IMR-90 (cell line): ENCODE data around the gene PSMD12. TPM values are rescaled to one million over a fixed set of nuclear protein-coding genes. Genes with fewer than 3 reads are reported as not detected.

Experiments used
- ATAC-seq: fragments of 200-7000 bp; cut with Tn5 transposase; 2 replicates; pipeline ENCODE4 v1.9.1; 2020; ENCODE audit warnings: low read depth, mild to moderate bottlenecking, moderate library complexity
- BruUV-seq: library from RNA; stranded (reverse); fragments of 400-500 nt; replicated peaks from 2 replicates; lab custom pipeline; 2021; lab: Mats Ljungman, UMichigan
- CTCF ChIA-PET: fragments of 300-600 bp; formaldehyde crosslinking; extraction: SDS; loops from one replicate; lab custom pipeline; 2021; ENCODE audit warnings: antibody characterized with exemption; lab: Yijun Ruan, JAX
- POLR2A ChIA-PET: fragments of 300-600 bp; sonication (Branson Sonifier 250); formaldehyde crosslinking; loops from one replicate; lab custom pipeline; 2022; ENCODE audit warnings: antibody characterized with exemption; ENCODE audit not compliant: unreplicated experiment; lab: Charles Lee
- DNase-seq: peaks from one replicate; pipeline ENCODE4 v3.0.0; 2013
- H2AFZ ChIP-seq: replicated peaks from 2 replicates; pipeline ENCODE3; 2013; ENCODE audit warnings: low read length, mild to moderate bottlenecking; ENCODE audit not compliant: poor library complexity
- H2AK5ac ChIP-seq: 2 replicates; pipeline ENCODE4 v1.6.1; 2013; ENCODE audit warnings: low read depth, low read length, inconsistent platforms
- H2AK9ac ChIP-seq: replicated peaks from 2 replicates; pipeline ENCODE3; 2013; ENCODE audit warnings: mild to moderate bottlenecking, low read depth, low read length, moderate library complexity; ENCODE audit not compliant: poor library complexity
- H2BK120ac ChIP-seq: 2 replicates; pipeline ENCODE4 v1.6.1; 2013; ENCODE audit warnings: low read depth, low read length, inconsistent platforms
- H2BK15ac ChIP-seq: 3 replicates; pipeline ENCODE4 v1.6.1; 2013; ENCODE audit warnings: low read depth, low read length, inconsistent platforms
- H2BK20ac ChIP-seq: 2 replicates; pipeline ENCODE4 v1.6.1; 2013; ENCODE audit warnings: low read depth, mild to moderate bottlenecking, inconsistent platforms, low read length, moderate library complexity
- H2BK5ac ChIP-seq: 2 replicates; pipeline ENCODE4 v1.6.1; 2013; ENCODE audit warnings: mild to moderate bottlenecking, low read depth, low read length, inconsistent platforms; ENCODE audit not compliant: poor library complexity, severe bottlenecking
- H3K14ac ChIP-seq: replicated peaks from 2 replicates; pipeline ENCODE4 v1.6.1; 2013; ENCODE audit warnings: low read depth, low read length, inconsistent platforms
- H3K18ac ChIP-seq: 2 replicates; pipeline ENCODE4 v1.6.1; 2013; ENCODE audit warnings: low read depth, low read length, control low read depth
- H3K23ac ChIP-seq: 2 replicates; pipeline ENCODE4 v1.6.1; 2013; ENCODE audit warnings: low read depth, low read length, inconsistent platforms
- H3K27ac ChIP-seq: 2 replicates; pipeline ENCODE4 v1.5.1; 2013; ENCODE audit warnings: mild to moderate bottlenecking, control low read depth, low read length; ENCODE audit not compliant: insufficient read depth
- H3K27me3 ChIP-seq: 2 replicates; pipeline ENCODE4 v1.6.1; 2013; ENCODE audit warnings: low read length; ENCODE audit not compliant: control insufficient read depth, insufficient read depth
- H3K36me3 ChIP-seq: 2 replicates; pipeline ENCODE4 v1.6.1; 2013; ENCODE audit warnings: low read length, mixed read lengths; ENCODE audit not compliant: control insufficient read depth, insufficient read depth
- H3K4ac ChIP-seq: 2 replicates; pipeline ENCODE4 v1.6.1; 2013; ENCODE audit warnings: low read depth, low read length, inconsistent platforms
- H3K4me1 ChIP-seq: 2 replicates; pipeline ENCODE4 v1.6.1; 2013; ENCODE audit warnings: low read length, mixed read lengths; ENCODE audit not compliant: control insufficient read depth, insufficient read depth
- H3K4me2 ChIP-seq: 2 replicates; pipeline ENCODE4 v1.6.1; 2013; ENCODE audit warnings: low read depth, mild to moderate bottlenecking, control low read depth, low read length, moderate library complexity
- H3K4me3 ChIP-seq: 2 replicates; pipeline ENCODE4 v1.5.1; 2013; ENCODE audit warnings: low read depth, mild to moderate bottlenecking, control low read depth, low read length, moderate library complexity; ENCODE audit not compliant: insufficient read depth
- H3K56ac ChIP-seq: 2 replicates; pipeline ENCODE4 v1.6.1; 2013; ENCODE audit warnings: low read length, inconsistent platforms; ENCODE audit not compliant: insufficient read depth; ENCODE audit errors: extremely low read depth
- H3K79me1 ChIP-seq, 2 experiments: 2 replicates each; pipeline ENCODE4 v1.6.1; 2013; ENCODE audit warnings: low read length in 2 of 2, inconsistent platforms in 1 of 2, low read depth in 1 of 2
- H3K9ac ChIP-seq: 2 replicates; pipeline ENCODE4 v1.6.1; 2013; ENCODE audit warnings: low read depth, low read length, control low read depth
- H3K9me1 ChIP-seq: 2 replicates; pipeline ENCODE4 v1.6.1; 2013; ENCODE audit warnings: low read length, inconsistent platforms; ENCODE audit not compliant: insufficient read depth
- H3K9me3 ChIP-seq: 2 replicates; pipeline ENCODE4 v1.6.1; 2013; ENCODE audit warnings: low read length; ENCODE audit not compliant: control insufficient read depth, insufficient read depth
- H4K20me1 ChIP-seq: 2 replicates; pipeline ENCODE4 v1.6.1; 2013; ENCODE audit warnings: low read length, inconsistent platforms; ENCODE audit not compliant: insufficient read depth
- H4K5ac ChIP-seq: 2 replicates; pipeline ENCODE4 v1.6.1; 2013; ENCODE audit warnings: mild to moderate bottlenecking, low read depth, low read length, control low read depth
- H4K8ac ChIP-seq, 2 experiments: 2 replicates each; pipeline ENCODE4 v1.6.1; 2013; ENCODE audit warnings: low read depth in 2 of 2, low read length in 2 of 2, control low read depth in 1 of 2, inconsistent platforms in 1 of 2
- H4K91ac ChIP-seq: 2 replicates; pipeline ENCODE4 v1.6.1; 2013; ENCODE audit warnings: low read depth, low read length, inconsistent platforms; ENCODE audit not compliant: insufficient read depth
- BHLHE40 ChIP-seq: fragments of 150-350 bp; IDR thresholded peaks from 2 replicates; pipeline ENCODE4 v1.6.1; 2016; ENCODE audit warnings: mild to moderate bottlenecking, low read depth, low read length
- CEBPB ChIP-seq: IDR thresholded peaks from 2 replicates; pipeline ENCODE4 v1.6.1; 2012; ENCODE audit warnings: low read depth, low read length, improper control_type of control experiment
- CHD1 ChIP-seq: IDR thresholded peaks from 2 replicates; pipeline ENCODE4 v1.6.1; 2012; ENCODE audit warnings: low read depth, low read length, improper control_type of control experiment
- CTCF ChIP-seq: conservative IDR thresholded peaks from 2 replicates; pipeline ENCODE4 v1.5.1; 2012; ENCODE audit warnings: mild to moderate bottlenecking, low read depth, low read length, improper control_type of control experiment
- ELK1 ChIP-seq: fragments of 150-350 bp; IDR thresholded peaks from 2 replicates; pipeline ENCODE4 v1.6.1; 2016; ENCODE audit warnings: low read depth, mild to moderate bottlenecking, low read length, moderate library complexity, borderline replicate concordance
- FOS ChIP-seq: fragments of 150-350 bp; IDR thresholded peaks from 2 replicates; pipeline ENCODE4 v1.6.1; 2016; ENCODE audit warnings: low read depth, low read length
- MAFK ChIP-seq: IDR thresholded peaks from 2 replicates; pipeline ENCODE4 v1.6.1; 2012; ENCODE audit warnings: low read depth, low read length, improper control_type of control experiment
- MAZ ChIP-seq: IDR thresholded peaks from 2 replicates; pipeline ENCODE4 v1.6.1; 2012; ENCODE audit warnings: low read depth, mild to moderate bottlenecking, low read length, improper control_type of control experiment, moderate library complexity, borderline replicate concordance
- MXI1 ChIP-seq: IDR thresholded peaks from 2 replicates; pipeline ENCODE4 v1.6.1; 2012; ENCODE audit warnings: low read depth, mild to moderate bottlenecking, low read length, moderate library complexity, borderline replicate concordance
- NFE2L2 ChIP-seq: fragments of 150-350 bp; IDR thresholded peaks from 2 replicates; pipeline ENCODE4 v1.6.1; 2016; ENCODE audit warnings: low read depth, mild to moderate bottlenecking, low read length
- POLR2A ChIP-seq: IDR thresholded peaks from 2 replicates; pipeline ENCODE4 v1.6.1; 2012; ENCODE audit warnings: mild to moderate bottlenecking, low read depth, low read length
- RAD21 ChIP-seq: IDR thresholded peaks from 2 replicates; pipeline ENCODE4 v1.6.1; 2012; ENCODE audit warnings: low read length, improper control_type of control experiment
- RCOR1 ChIP-seq: IDR thresholded peaks from 2 replicates; pipeline ENCODE4 v1.6.1; 2012; ENCODE audit warnings: mild to moderate bottlenecking, low read length, improper control_type of control experiment; ENCODE audit not compliant: insufficient replicate concordance
- RFX5 ChIP-seq: IDR thresholded peaks from 2 replicates; pipeline ENCODE4 v1.8.0; 2012; ENCODE audit warnings: low read depth, mild to moderate bottlenecking, low read length, moderate library complexity
- SMC3 ChIP-seq: fragments of 150-350 bp; IDR thresholded peaks from 2 replicates; pipeline ENCODE4 v1.6.1; 2016; ENCODE audit warnings: low read depth, mild to moderate bottlenecking, antibody characterized with exemption, low read length, moderate library complexity
- USF2 ChIP-seq: fragments of 150-350 bp; IDR thresholded peaks from 2 replicates; pipeline ENCODE4 v1.6.1; 2017; ENCODE audit warnings: mild to moderate bottlenecking, antibody characterized with exemption, low read length, low read depth
- WGBS, 2 experiments: methylation state at CpG; one replicate each; pipeline versions ENCODE4 v1.1.5 to v1.1.7; 2013; ENCODE audit warnings: missing lambda C conversion rate in 2 of 2; ENCODE audit not compliant: insufficient read length in 1 of 2; ENCODE audit errors: extremely low coverage in 2 of 2; 5-methylcytosine and 5-hydroxymethylcytosine counted together
- dilution Hi-C: fragments of 300-500 bp; cut with HindIII; formaldehyde crosslinking; loops from one replicate; pipeline ENCODE4 v1.14.3; 2018; ENCODE audit warnings: low sequenced_read_pairs; ENCODE audit not compliant: unreplicated experiment
- in situ Hi-C: fragments of 300-500 bp; cut with MboI; formaldehyde crosslinking; loops from 3 replicates; pipeline ENCODE4 v1.14.3; 2019; ENCODE audit warnings: low sequenced_read_pairs, inconsistent platforms, mixed read lengths
- intact Hi-C: fragments of 100-400 bp; cut with micrococcal nuclease; formaldehyde crosslinking; loops from 2 replicates; pipeline ENCODE4 v1.10.0; 2022
- polyA plus RNA-seq, 3 experiments: library from polyadenylated mRNA; depleted of rRNA; stranded (reverse); fragments of >200 nt; gene quantifications; 2 replicates each; pipeline ENCODE4 v1.2.3, GENCODE V29; 2012; ENCODE audit warnings: low replicate concordance in 1 of 3
- total RNA-seq: library from RNA; depleted of rRNA; stranded (reverse); fragments of >200 nt; gene quantifications from 2 replicates; pipeline ENCODE4 v1.2.3, GENCODE V29; 2012

PSMD12 gene
- total and polyA plus RNA-seq, 2 of the 4 experiments (the other 2 are of a cell fraction): 17.9 to 39.7 TPM

GRCh38 chr17:67310406-67310805 lies 56.0 kb downstream of the PSMD12 start:
- Histone ChIP-seq H3K18ac (no peak overlapping the region), H3K9me3 (no peaks in the 10 kb centered on the region), H2BK120ac (no peak overlapping the region), H2BK5ac (no peak overlapping the region), H3K27ac (no peak overlapping the region), H3K27me3 (no peaks in the 10 kb centered on the region; the same call in 1 of the 2 replicates), H4K20me1 (no peaks in the 10 kb centered on the region), H2BK20ac (no peak overlapping the region), H3K4me1 (no peaks in the 10 kb centered on the region), H3K4me3 (no peak overlapping the region), H3K4ac (no peak overlapping the region), H2AFZ (no peak overlapping the region), H3K9ac (no peak overlapping the region), H3K4me2 (no peak overlapping the region), H2BK15ac (no peak overlapping the region), H4K91ac (no peak overlapping the region), H3K36me3 (no peaks in the 10 kb centered on the region), H3K14ac (no peak overlapping the region; the same call in 1 of the 2 replicates), H4K5ac (no peak overlapping the region), H3K23ac (no peak overlapping the region), H2AK9ac (no peak overlapping the region), H3K9me1 (no peaks in the 10 kb centered on the region), H4K8ac (no peak overlapping the region), H3K56ac (no peak overlapping the region), H3K79me1 (no peaks in the 10 kb centered on the region), H2AK5ac (no peak overlapping the region)
- in situ Hi-C loops (no loop called here), intact Hi-C loops (no loop called here), dilution Hi-C loops (no loop called here)
- no TSS peak for BruUV-seq
- CTCF ChIA-PET: interaction anchor here (0.7 kb wide), 1 partner anchor 12 kb away, joined by 3 read pairs; no protein-coding TSS in a partner anchor
- ATAC-seq: no peak
- TF ChIP-seq MXI1 (no peak), POLR2A (no peak), BHLHE40 (no peak), ELK1 (no peak), SMC3 (no peak), USF2 (no peak), CHD1 (no peak), RCOR1 (no peak), FOS (no peak), CEBPB (no peak), RFX5 (no peak), NFE2L2 (no peak), MAZ (no peak), CTCF (no peak), RAD21 (no peak), MAFK (no peak)
- WGBS, 2 experiments: 83% methylated on average over 8 of the region's 10 CpGs; no CpG with 5 or more reads in 1 of the 2 experiments
- POLR2A ChIA-PET: interaction anchor here (0.6 kb wide), 1 partner anchor 1135 kb away, joined by 3 read pairs; no protein-coding TSS in a partner anchor
- no peak for DNase-seq
